ENCODE data around the gene ZIM2. TPM values are rescaled to one million over a fixed set of nuclear protein-coding genes. Genes with fewer than 3 reads are reported as not detected.

Gene ZIM2
- total RNA-seq, 1 experiment from 2014 or later = not detected

- no peaks in the 10 kb centered on the region for H3K4me1 Mint-ChIP-seq
- no peak for ATAC-seq
- ChIA-PET CTCF (no interaction called here), POLR2A (no interaction called here)
- no peak overlapping the region for H3K27ac Mint-ChIP-seq
- no peak overlapping the region for H3K4me3 Mint-ChIP-seq
- peaks cover 82% of the 10 kb centered on the region for H3K36me3 Mint-ChIP-seq
- peaks cover 89% of the 10 kb centered on the region for H3K9me3 Mint-ChIP-seq
- H3K27me3 Mint-ChIP-seq (ENCODE audit: low read depth) = peaks cover 19% of the 10 kb centered on the region
- DNase-seq (ENCODE audit: low spot score) = no peak
- TF ChIP-seq ZNF219 (CRISPR knock-in tag; IDR thresholded peaks at IDR 0.05; ENCODE audit: borderline replicate concordance) = no peak
- no peak for TF ChIP-seq ZNF396 (CRISPR knock-in tag; IDR thresholded peaks at IDR 0.05; ENCODE audit: borderline replicate concordance)
- no peak for TF ChIP-seq GRHL2 (CRISPR knock-in tag; IDR thresholded peaks at IDR 0.05; ENCODE audit: insufficient replicate concordance, severe bottlenecking)
- no peak for TF ChIP-seq ETV6 (CRISPR knock-in tag; IDR thresholded peaks at IDR 0.05)
- TF ChIP-seq GTF2I (CRISPR knock-in tag; conservative IDR thresholded peaks at IDR 0.05) = no peak
- TF ChIP-seq FOXJ3 (CRISPR knock-in tag; IDR thresholded peaks at IDR 0.05; ENCODE audit: borderline replicate concordance) = no peak
- TF ChIP-seq ESRRA (CRISPR knock-in tag; IDR thresholded peaks at IDR 0.05; ENCODE audit: borderline replicate concordance) = no peak
- TF ChIP-seq ZNF263 (CRISPR knock-in tag; IDR thresholded peaks at IDR 0.05; ENCODE audit: low read depth) = no peak
- TF ChIP-seq, protein P1, sequence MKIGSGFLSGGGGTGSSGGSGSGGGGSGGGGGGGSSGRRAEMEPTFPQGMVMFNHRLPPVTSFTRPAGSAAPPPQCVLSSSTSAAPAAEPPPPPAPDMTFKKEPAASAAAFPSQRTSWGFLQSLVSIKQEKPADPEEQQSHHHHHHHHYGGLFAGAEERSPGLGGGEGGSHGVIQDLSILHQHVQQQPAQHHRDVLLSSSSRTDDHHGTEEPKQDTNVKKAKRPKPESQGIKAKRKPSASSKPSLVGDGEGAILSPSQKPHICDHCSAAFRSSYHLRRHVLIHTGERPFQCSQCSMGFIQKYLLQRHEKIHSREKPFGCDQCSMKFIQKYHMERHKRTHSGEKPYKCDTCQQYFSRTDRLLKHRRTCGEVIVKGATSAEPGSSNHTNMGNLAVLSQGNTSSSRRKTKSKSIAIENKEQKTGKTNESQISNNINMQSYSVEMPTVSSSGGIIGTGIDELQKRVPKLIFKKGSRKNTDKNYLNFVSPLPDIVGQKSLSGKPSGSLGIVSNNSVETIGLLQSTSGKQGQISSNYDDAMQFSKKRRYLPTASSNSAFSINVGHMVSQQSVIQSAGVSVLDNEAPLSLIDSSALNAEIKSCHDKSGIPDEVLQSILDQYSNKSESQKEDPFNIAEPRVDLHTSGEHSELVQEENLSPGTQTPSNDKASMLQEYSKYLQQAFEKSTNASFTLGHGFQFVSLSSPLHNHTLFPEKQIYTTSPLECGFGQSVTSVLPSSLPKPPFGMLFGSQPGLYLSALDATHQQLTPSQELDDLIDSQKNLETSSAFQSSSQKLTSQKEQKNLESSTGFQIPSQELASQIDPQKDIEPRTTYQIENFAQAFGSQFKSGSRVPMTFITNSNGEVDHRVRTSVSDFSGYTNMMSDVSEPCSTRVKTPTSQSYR (CRISPR knock-in tag; IDR thresholded peaks at IDR 0.05) = no peak
- TF ChIP-seq CREB1 (CRISPR knock-in tag; IDR thresholded peaks at IDR 0.05) = no peak
- no peak for TF ChIP-seq ZBTB43 (CRISPR knock-in tag; IDR thresholded peaks at IDR 0.05)
- TF ChIP-seq ZNF423 (CRISPR knock-in tag; IDR thresholded peaks at IDR 0.05) = no peak
Measured at GRCh38 chr19:56759531-56759930, 81.0 kb downstream of the ZIM2 start.

- H3K36me3 Mint-ChIP-seq = peaks cover 66% of the 10 kb centered on the region
- TF ChIP-seq PRRX2 (CRISPR knock-in tag; IDR thresholded peaks at IDR 0.05) = no peak
- TF ChIP-seq ZNF317 (CRISPR knock-in tag; IDR thresholded peaks at IDR 0.05; ENCODE audit: borderline replicate concordance, low read depth) = no peak
- no peak for TF ChIP-seq EMX1 (CRISPR knock-in tag; IDR thresholded peaks at IDR 0.05)
- TF ChIP-seq CREB1 (CRISPR knock-in tag; IDR thresholded peaks at IDR 0.05) = no peak
- no peak for TF ChIP-seq NFATC4 (CRISPR knock-in tag; IDR thresholded peaks at IDR 0.05)
- TF ChIP-seq MLX (CRISPR knock-in tag; IDR thresholded peaks at IDR 0.05) = no peak
- no peak for TF ChIP-seq ZBTB21 (CRISPR knock-in tag; IDR thresholded peaks at IDR 0.05; ENCODE audit: borderline replicate concordance)
- no peak for TF ChIP-seq ZNF219 (CRISPR knock-in tag; IDR thresholded peaks at IDR 0.05; ENCODE audit: borderline replicate concordance)
- TF ChIP-seq OVOL2 (CRISPR knock-in tag; IDR thresholded peaks at IDR 0.05; ENCODE audit: borderline replicate concordance) = no peak
- no peak for TF ChIP-seq ZNF232 (CRISPR knock-in tag; IDR thresholded peaks at IDR 0.05)
- no peak for TF ChIP-seq ZNF671 (CRISPR knock-in tag; IDR thresholded peaks at IDR 0.05)
- TF ChIP-seq, protein P2, sequence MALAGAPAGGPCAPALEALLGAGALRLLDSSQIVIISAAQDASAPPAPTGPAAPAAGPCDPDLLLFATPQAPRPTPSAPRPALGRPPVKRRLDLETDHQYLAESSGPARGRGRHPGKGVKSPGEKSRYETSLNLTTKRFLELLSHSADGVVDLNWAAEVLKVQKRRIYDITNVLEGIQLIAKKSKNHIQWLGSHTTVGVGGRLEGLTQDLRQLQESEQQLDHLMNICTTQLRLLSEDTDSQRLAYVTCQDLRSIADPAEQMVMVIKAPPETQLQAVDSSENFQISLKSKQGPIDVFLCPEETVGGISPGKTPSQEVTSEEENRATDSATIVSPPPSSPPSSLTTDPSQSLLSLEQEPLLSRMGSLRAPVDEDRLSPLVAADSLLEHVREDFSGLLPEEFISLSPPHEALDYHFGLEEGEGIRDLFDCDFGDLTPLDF (CRISPR knock-in tag; IDR thresholded peaks at IDR 0.05) = no peak
- TF ChIP-seq, protein P3, sequence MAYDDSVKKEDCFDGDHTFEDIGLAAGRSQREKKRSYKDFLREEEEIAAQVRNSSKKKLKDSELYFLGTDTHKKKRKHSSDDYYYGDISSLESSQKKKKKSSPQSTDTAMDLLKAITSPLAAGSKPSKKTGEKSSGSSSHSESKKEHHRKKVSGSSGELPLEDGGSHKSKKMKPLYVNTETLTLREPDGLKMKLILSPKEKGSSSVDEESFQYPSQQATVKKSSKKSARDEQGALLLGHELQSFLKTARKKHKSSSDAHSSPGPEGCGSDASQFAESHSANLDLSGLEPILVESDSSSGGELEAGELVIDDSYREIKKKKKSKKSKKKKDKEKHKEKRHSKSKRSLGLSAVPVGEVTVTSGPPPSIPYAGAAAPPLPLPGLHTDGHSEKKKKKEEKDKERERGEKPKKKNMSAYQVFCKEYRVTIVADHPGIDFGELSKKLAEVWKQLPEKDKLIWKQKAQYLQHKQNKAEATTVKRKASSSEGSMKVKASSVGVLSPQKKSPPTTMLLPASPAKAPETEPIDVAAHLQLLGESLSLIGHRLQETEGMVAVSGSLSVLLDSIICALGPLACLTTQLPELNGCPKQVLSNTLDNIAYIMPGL (CRISPR knock-in tag; IDR thresholded peaks at IDR 0.05) = no peak
- no peak for TF ChIP-seq ATF1 (CRISPR knock-in tag; IDR thresholded peaks at IDR 0.05)
- H3K4me1 Mint-ChIP-seq = no peaks in the 10 kb centered on the region
- ChIA-PET CTCF (no interaction called here), POLR2A (no interaction called here)
- H3K9me3 Mint-ChIP-seq = peaks cover 70% of the 10 kb centered on the region
- no peak overlapping the region for H3K4me3 Mint-ChIP-seq
- no peak for DNase-seq (ENCODE audit: low spot score)
- no peak for ATAC-seq
- no peaks in the 10 kb centered on the region; the same call in 1 of the 2 replicates for H3K27me3 Mint-ChIP-seq (ENCODE audit: low read depth)
- no peak overlapping the region for H3K27ac Mint-ChIP-seq
Measured at GRCh38 chr19:56751078-56751489, 89.4 kb downstream of the ZIM2 start.
